Loucy (cell line): ENCODE results near the gene ACOT13.
"Not testable (repeated sequence)": the region's sequence is repeated elsewhere in the genome, so short reads cannot be mapped to it uniquely, and the experiment has no call there.

Experiments
- H2AFZ ChIP-seq: fragments of 200-600 bp; sonication (generic); 2 replicates; pipeline ENCODE4 v1.6.0; 2016; ENCODE audit warnings: antibody characterized with exemption, mild to moderate bottlenecking, low read length, moderate library complexity
- H3F3A ChIP-seq: fragments of 200-600 bp; 2 replicates; pipeline ENCODE4 v1.6.0; 2016; ENCODE audit warnings: antibody characterized with exemption, low read depth, mild to moderate bottlenecking
- H3K27me3 ChIP-seq: fragments of 200-600 bp; sonication (generic); 2 replicates; pipeline ENCODE4 v1.6.1; 2014; ENCODE audit warnings: low read length, mild to moderate bottlenecking; ENCODE audit not compliant: insufficient read depth, poor library complexity, severe bottlenecking
- H3K36me3 ChIP-seq: fragments of 200-600 bp; sonication (generic); 2 replicates; pipeline ENCODE4 v1.6.1; 2016; ENCODE audit warnings: low read length; ENCODE audit not compliant: insufficient read depth
- H3K4me1 ChIP-seq: fragments of 200-600 bp; sonication (generic); 2 replicates; pipeline ENCODE4 v1.5.1; 2014; ENCODE audit warnings: low read length, mild to moderate bottlenecking; ENCODE audit not compliant: insufficient read depth, poor library complexity, severe bottlenecking
- H3K4me2 ChIP-seq: fragments of 200-600 bp; sonication (generic); 2 replicates; pipeline ENCODE4 v1.6.0; 2014; ENCODE audit warnings: antibody characterized with exemption, low read length, low read depth, mild to moderate bottlenecking; ENCODE audit not compliant: poor library complexity, severe bottlenecking
- H3K4me3 ChIP-seq: fragments of 200-600 bp; sonication (generic); 2 replicates; pipeline ENCODE4 v1.5.1; 2014; ENCODE audit warnings: low read length, mild to moderate bottlenecking, mixed read lengths; ENCODE audit not compliant: poor library complexity, severe bottlenecking
- H3K79me2 ChIP-seq: fragments of 200-600 bp; sonication (generic); 2 replicates; pipeline ENCODE4 v1.6.1; 2014; ENCODE audit warnings: low read length; ENCODE audit not compliant: insufficient read depth
- H3K9ac ChIP-seq: fragments of 200-600 bp; sonication (generic); 2 replicates; pipeline ENCODE4 v1.6.0; 2014; ENCODE audit warnings: mild to moderate bottlenecking, low read depth, low read length, moderate library complexity; ENCODE audit not compliant: poor library complexity, severe bottlenecking
- H3K9me2 ChIP-seq: fragments of 200-600 bp; sonication (generic); replicated peaks from 2 replicates; pipeline ENCODE4 v1.6.1; 2016; ENCODE audit warnings: low read depth, low read length, mixed read lengths
- H3K9me3 ChIP-seq: fragments of 200-600 bp; sonication (generic); 2 replicates; pipeline ENCODE4 v1.6.1; 2014; ENCODE audit warnings: mild to moderate bottlenecking, antibody characterized with exemption, low read length, low read depth; ENCODE audit not compliant: insufficient read depth
- H4K20me1 ChIP-seq: fragments of 200-600 bp; sonication (generic); 2 replicates; pipeline ENCODE4 v1.6.0; 2014; ENCODE audit warnings: antibody characterized with exemption, low read length, mild to moderate bottlenecking; ENCODE audit not compliant: insufficient read depth, poor library complexity, severe bottlenecking
- EZH2phosphoT487 ChIP-seq: fragments of 200-600 bp; IDR thresholded peaks from 2 replicates; pipeline ENCODE4 v1.6.1; 2018; ENCODE audit warnings: antibody characterized with exemption, mild to moderate bottlenecking, moderate library complexity, borderline replicate concordance
- TF ChIP-seq, protein P1 (sequence below): fragments of 200-600 bp; sonication (generic); conservative IDR thresholded peaks from 2 replicates; pipeline ENCODE4 v1.5.1; 2014; ENCODE audit warnings: mild to moderate bottlenecking, antibody characterized with exemption, low read length

ACOT13 gene

DNA sequence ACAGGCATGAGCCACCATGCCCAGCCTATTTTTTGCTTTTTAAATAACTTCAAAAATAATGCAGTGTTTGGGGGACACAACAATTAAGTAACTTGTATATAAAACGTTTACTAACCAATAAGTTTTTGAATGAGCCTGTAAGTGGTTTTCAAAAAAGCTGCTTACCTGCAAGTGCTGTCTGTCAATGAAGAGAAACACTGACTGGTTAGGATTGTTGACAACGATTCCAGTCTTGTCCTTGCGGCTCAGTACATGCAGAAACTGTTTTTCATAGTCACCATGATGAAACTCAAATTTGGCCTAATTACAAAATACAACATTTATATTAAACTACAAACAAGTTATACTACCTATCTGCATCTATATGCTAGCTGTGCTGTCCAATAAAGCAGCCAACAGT lies 41.7 kb downstream of the ACOT13 start:
- H3F3A ChIP-seq, result no peaks in the 10 kb centered on the region; the same call in 1 of the 2 replicates
- no peak overlapping the region for H3K4me3 ChIP-seq
- no peak overlapping the region for H2AFZ ChIP-seq
- peaks cover 47% of the 10 kb centered on the region for H3K79me2 ChIP-seq
- no peaks in the 10 kb centered on the region for H3K9me2 ChIP-seq
- peaks cover 15% of the 10 kb centered on the region for H3K4me1 ChIP-seq
- no peak for TF ChIP-seq EZH2phosphoT487
- H3K4me2 ChIP-seq, result no peak overlapping the region
- no peaks in the 10 kb centered on the region for H3K27me3 ChIP-seq
- no peak overlapping the region for H3K9ac ChIP-seq
- no peaks in the 10 kb centered on the region for H3K9me3 ChIP-seq
- peaks cover 95% of the 10 kb centered on the region for H3K36me3 ChIP-seq
- peaks cover 63% of the 10 kb centered on the region for H4K20me1 ChIP-seq

DNA sequence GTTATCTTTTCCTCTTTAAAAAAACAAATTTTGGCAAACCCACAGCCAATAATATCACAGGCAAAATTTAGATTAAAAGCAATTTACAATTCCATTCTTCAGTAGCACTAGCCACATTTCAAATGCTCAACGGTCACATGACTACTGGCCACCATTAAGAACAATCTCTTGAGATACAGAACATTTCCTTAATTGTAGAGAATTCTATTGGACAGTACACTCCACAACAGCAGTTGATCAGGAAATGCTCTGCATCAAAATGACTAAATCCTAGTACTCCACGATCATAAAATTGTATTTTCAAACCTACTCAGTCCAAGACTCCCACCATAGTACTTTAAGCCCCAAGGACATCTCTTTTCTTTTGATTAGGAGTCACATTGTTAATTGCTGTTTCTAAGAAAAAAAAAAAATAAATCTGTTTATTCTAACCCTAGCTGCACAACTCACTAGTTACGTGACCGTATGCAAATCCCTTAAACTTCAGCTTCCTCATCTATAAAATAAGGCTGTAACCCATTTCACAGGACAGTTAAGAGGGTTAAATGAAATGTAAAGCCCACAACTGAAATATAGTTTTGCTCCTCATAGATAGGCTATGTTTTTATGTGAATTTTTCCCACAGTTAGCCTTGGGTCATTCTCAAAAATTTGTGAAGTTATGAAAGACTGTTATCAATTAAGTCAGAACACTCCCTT lies 42.3 kb downstream of the ACOT13 start:
- H3K4me3 ChIP-seq, result no peak overlapping the region
- no peaks in the 10 kb centered on the region; the same call in 1 of the 2 replicates for H3F3A ChIP-seq
- H3K9ac ChIP-seq, result no peak overlapping the region
- peaks cover 53% of the 10 kb centered on the region for H3K79me2 ChIP-seq
- H3K9me2 ChIP-seq, result no peaks in the 10 kb centered on the region
- peak overlapping the region; percentile 9 for H3K4me2 ChIP-seq
- H3K27me3 ChIP-seq, result no peaks in the 10 kb centered on the region
- H3K9me3 ChIP-seq, result no peaks in the 10 kb centered on the region
- H4K20me1 ChIP-seq, result peaks cover 68% of the 10 kb centered on the region
- TF ChIP-seq, protein P1, sequence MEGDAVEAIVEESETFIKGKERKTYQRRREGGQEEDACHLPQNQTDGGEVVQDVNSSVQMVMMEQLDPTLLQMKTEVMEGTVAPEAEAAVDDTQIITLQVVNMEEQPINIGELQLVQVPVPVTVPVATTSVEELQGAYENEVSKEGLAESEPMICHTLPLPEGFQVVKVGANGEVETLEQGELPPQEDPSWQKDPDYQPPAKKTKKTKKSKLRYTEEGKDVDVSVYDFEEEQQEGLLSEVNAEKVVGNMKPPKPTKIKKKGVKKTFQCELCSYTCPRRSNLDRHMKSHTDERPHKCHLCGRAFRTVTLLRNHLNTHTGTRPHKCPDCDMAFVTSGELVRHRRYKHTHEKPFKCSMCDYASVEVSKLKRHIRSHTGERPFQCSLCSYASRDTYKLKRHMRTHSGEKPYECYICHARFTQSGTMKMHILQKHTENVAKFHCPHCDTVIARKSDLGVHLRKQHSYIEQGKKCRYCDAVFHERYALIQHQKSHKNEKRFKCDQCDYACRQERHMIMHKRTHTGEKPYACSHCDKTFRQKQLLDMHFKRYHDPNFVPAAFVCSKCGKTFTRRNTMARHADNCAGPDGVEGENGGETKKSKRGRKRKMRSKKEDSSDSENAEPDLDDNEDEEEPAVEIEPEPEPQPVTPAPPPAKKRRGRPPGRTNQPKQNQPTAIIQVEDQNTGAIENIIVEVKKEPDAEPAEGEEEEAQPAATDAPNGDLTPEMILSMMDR, result no peak
- TF ChIP-seq EZH2phosphoT487, result no peak
- H3K4me1 ChIP-seq, result peaks cover 20% of the 10 kb centered on the region
- H2AFZ ChIP-seq, result no peak overlapping the region
- peaks cover 95% of the 10 kb centered on the region for H3K36me3 ChIP-seq

DNA sequence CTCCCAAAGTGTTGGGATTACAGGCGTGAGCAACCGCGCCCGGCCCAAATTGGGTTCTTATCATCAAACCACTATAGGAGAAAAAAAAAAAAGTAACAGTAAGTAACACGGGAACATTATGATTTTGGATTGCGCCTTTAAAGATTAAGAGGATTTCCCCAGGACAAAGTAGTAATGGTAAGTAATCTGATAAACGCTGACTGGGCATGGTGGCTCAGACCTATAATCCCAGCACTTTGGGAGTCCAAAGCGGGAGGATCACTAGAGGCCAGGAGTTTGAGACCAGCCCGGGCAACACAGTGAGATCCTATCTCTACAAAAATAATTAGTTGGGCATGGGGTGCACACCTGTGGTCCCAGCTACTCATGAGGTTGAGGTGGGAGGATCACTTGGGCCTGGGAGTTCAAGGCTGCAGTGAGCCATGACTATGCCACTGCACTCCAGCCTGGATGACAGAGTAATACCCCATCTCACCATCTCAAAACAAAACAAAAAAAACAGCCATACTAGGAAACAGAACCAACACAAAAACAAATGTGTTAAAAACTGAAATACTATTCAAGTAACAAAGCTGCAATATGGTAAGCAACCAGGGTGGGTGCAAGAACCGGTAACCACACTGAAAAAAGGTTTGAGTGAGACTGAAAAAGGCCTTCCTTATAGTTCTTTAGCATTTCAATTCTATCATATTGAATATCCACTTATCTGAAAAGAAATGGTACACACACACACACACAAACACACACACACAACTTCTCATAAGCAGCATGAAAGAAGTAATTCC lies 43.8 kb downstream of the ACOT13 start:
- no peaks in the 10 kb centered on the region for H3K27me3 ChIP-seq
- H3K4me1 ChIP-seq, result peaks cover 31% of the 10 kb centered on the region
- H3K79me2 ChIP-seq, result peaks cover 68% of the 10 kb centered on the region
- peak overlapping the region; percentile 100 for H3K4me2 ChIP-seq
- no peaks in the 10 kb centered on the region for H3K9me2 ChIP-seq
- TF ChIP-seq, protein P1, result no peak
- TF ChIP-seq EZH2phosphoT487, result no peak
- no peaks in the 10 kb centered on the region for H3F3A ChIP-seq
- H3K9me3 ChIP-seq, result no peaks in the 10 kb centered on the region
- H3K4me3 ChIP-seq, result peak overlapping the region; percentile 20
- no peak overlapping the region for H3K9ac ChIP-seq
- H4K20me1 ChIP-seq, result peaks cover 84% of the 10 kb centered on the region
- H2AFZ ChIP-seq, result no peak overlapping the region
- H3K36me3 ChIP-seq, result peaks cover 94% of the 10 kb centered on the region

DNA sequence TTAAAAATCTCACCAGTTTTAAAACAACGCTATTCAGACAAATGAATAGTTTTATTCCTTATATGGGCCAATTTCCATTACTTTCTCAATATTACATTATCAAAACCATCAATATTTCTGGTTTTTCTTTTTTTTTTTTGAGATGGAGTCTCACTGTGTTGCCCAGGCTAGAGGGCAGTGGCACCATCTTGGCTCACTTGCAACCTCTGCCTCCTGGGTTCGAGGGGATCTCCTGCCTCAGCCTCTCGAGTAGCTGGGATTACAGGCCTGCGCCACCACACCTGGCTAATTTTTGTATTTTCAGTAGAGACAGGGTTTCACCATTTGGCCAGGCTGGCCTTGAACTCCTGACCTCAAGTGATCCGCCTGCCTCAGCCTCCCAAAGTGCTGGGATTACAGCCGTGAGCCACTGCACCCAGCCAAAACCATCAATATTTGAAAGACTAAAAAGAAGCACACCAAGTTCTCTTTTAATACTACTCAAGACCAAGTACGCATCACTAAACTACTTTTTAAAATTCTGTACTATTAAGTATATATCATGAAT lies 49.8 kb downstream of the ACOT13 start:
- not testable (repeated sequence) for H3K27me3 ChIP-seq, H3K9me3 ChIP-seq, H3K9me2 ChIP-seq, H3F3A ChIP-seq, H2AFZ ChIP-seq
- H3K4me2 ChIP-seq, result peak overlapping the region; percentile 100
- peaks cover 88% of the 10 kb centered on the region for H4K20me1 ChIP-seq
- H3K9ac ChIP-seq, result peak overlapping the region; percentile 99
- H3K79me2 ChIP-seq, result peaks cover 89% of the 10 kb centered on the region
- H3K36me3 ChIP-seq, result peaks cover 45% of the 10 kb centered on the region
- H3K4me1 ChIP-seq, result peaks cover 59% of the 10 kb centered on the region
- H3K4me3 ChIP-seq, result peak overlapping the region; percentile 98
